ENCODE results near the gene GALNT17. TPM values are rescaled to one million over a fixed set of nuclear protein-coding genes. Genes with fewer than 3 reads are reported as not detected.
A peak's percentile ranks its signal among the peaks of the same experiment; 100 is the strongest.

Gene GALNT17
- polyA plus RNA-seq, 2 of the 4 experiments (the other 2 are of a cell fraction) = not detected

- Histone ChIP-seq H3K9me3 (peaks cover 2% of the 10 kb centered on the region; the same call in 1 of the 3 replicates), H3K4me1 (no peaks in the 10 kb centered on the region), H3K27ac (no peak overlapping the region), H3K4me2 (no peak overlapping the region), H3K4me3 (no peak overlapping the region)
- DNase-seq (ENCODE audit: low read depth in 1 of 2, low spot score in 1 of 2) = no peak
- FAIRE-seq = no peak
- ChIA-PET POLR2A (no interaction called here), CTCF (interaction anchor here (1.1 kb wide), 1 partner anchor 327 kb away, joined by 3 read pairs; no protein-coding TSS in a partner anchor)
- TF ChIP-seq MAFK (IDR thresholded peaks at IDR 0.05; ENCODE audit: partially characterized antibody) (peak; percentile 88), ZFP36 (IDR thresholded peaks at IDR 0.05; ENCODE audit: borderline replicate concordance, partially characterized antibody) (no peak)
- TF ChIP-seq, protein P1, sequence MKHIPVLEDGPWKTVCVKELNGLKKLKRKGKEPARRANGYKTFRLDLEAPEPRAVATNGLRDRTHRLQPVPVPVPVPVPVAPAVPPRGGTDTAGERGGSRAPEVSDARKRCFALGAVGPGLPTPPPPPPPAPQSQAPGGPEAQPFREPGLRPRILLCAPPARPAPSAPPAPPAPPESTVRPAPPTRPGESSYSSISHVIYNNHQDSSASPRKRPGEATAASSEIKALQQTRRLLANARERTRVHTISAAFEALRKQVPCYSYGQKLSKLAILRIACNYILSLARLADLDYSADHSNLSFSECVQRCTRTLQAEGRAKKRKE (CRISPR knock-in tag; IDR thresholded peaks at IDR 0.05; ENCODE audit: low read depth) = no peak
- ATAC-seq = no peak
- WGBS (ENCODE audit: missing lambda C conversion rate) = 3% methylated on average over 3 of the region's 3 CpGs
Measured at GRCh38 chr7:71409550-71410157, 277.7 kb downstream of the GALNT17 start.

DNA sequence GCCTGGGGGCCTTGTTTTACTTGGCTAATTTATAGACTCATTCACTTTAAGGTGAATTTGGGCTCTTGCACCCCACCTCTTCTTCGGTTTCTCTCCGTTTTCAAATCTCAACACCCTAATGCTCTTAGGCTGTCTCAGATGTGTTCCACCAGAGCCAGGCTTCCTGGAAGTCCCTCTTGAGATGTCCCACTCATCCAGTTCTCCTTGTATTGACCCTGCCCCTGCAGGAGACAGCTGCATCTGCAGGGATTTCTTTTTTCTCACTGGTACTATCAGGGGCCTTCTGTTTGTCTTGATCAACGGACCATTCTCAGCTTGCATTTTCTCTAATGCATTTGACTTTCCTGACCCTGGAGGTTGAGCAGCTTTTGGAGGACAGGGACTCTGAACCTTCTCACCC, 279.5 kb downstream of the GALNT17 start:
- FAIRE-seq (no peak), ATAC-seq (no peak), DNase-seq (ENCODE audit: low read depth in 1 of 2, low spot score in 1 of 2) (no peak)
- H3K27ac ChIP-seq = no peak overlapping the region
- CTCF ChIA-PET = interaction anchor here (0.6 to 1.4 kb wide), 2 partner anchors 66 to 324 kb away, joined by 3 to 4 read pairs; no protein-coding TSS in a partner anchor
- TF ChIP-seq ZC3H11A (IDR thresholded peaks at IDR 0.05) = no peak
- TF ChIP-seq ZFP36 (IDR thresholded peaks at IDR 0.05; ENCODE audit: borderline replicate concordance, partially characterized antibody) = no peak
- TF ChIP-seq JUN (IDR thresholded peaks at IDR 0.05) = no peak
- no peak for TF ChIP-seq CEBPB (IDR thresholded peaks at IDR 0.05)
- TF ChIP-seq PBX3 (IDR thresholded peaks at IDR 0.05) = no peak
- TF ChIP-seq NFE2L2 (conservative IDR thresholded peaks at IDR 0.05; ENCODE audit: low read length) = no peak
- no peak for TF ChIP-seq HDAC2 (IDR thresholded peaks at IDR 0.05)
- TF ChIP-seq MAFK (IDR thresholded peaks at IDR 0.05; ENCODE audit: partially characterized antibody) = no peak
- TF ChIP-seq CBX2 (IDR thresholded peaks at IDR 0.05; ENCODE audit: borderline replicate concordance, low read depth) = no peak
- TF ChIP-seq, protein P2, sequence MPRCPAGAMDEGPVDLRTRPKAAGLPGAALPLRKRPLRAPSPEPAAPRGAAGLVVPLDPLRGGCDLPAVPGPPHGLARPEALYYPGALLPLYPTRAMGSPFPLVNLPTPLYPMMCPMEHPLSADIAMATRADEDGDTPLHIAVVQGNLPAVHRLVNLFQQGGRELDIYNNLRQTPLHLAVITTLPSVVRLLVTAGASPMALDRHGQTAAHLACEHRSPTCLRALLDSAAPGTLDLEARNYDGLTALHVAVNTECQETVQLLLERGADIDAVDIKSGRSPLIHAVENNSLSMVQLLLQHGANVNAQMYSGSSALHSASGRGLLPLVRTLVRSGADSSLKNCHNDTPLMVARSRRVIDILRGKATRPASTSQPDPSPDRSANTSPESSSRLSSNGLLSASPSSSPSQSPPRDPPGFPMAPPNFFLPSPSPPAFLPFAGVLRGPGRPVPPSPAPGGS (IDR thresholded peaks at IDR 0.05) = no peak
- TF ChIP-seq RARB (CRISPR knock-in tag; IDR thresholded peaks at IDR 0.05) = no peak
- H3K4me2 ChIP-seq = no peak overlapping the region
- WGBS (ENCODE audit: missing lambda C conversion rate) = 13% methylated on average over 3 of the region's 3 CpGs
- H3K4me3 ChIP-seq = no peak overlapping the region
- no peaks in the 10 kb centered on the region for H3K4me1 ChIP-seq
- H3K9me3 ChIP-seq = peaks cover 2% of the 10 kb centered on the region; the same call in 1 of the 3 replicates
- POLR2A ChIA-PET = no interaction called here

DNA sequence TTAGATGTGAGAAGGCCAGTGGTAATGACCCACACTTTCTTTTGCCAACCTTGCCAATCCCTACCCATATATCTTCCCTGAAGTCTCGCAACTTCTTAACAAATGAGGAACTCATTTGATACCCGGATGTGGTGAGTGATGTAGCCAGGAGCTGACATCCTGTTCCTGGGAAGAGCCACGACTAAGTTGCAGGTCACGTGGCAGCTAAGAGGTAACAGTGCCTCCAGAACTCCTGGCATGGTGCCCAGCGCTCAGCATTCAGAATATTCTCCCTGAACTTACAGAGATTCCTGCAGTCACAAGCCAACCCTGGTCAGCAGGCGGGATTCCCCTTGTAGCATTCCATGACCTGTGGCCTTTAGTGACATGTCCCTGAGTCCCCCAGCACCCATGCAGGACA, 282.5 kb downstream of the GALNT17 start:
- no peak overlapping the region for H3K4me3 ChIP-seq
- ChIA-PET POLR2A (no interaction called here), CTCF (no interaction called here)
- WGBS (ENCODE audit: missing lambda C conversion rate) = 10% methylated on average over 6 of the region's 6 CpGs
- peaks cover 2% of the 10 kb centered on the region; the same call in 1 of the 3 replicates for H3K9me3 ChIP-seq
- no peak overlapping the region for H3K27ac ChIP-seq
- DNase-seq (ENCODE audit: low read depth in 1 of 2, low spot score in 1 of 2) (no peak), FAIRE-seq (no peak), ATAC-seq (no peak)
- H3K4me1 ChIP-seq = no peaks in the 10 kb centered on the region
- no peak overlapping the region for H3K4me2 ChIP-seq
- no peak for TF ChIP-seq NPAS2 (CRISPR knock-in tag; IDR thresholded peaks at IDR 0.05; ENCODE audit: borderline replicate concordance)
- no peak for TF ChIP-seq SREBF2 (IDR thresholded peaks at IDR 0.05)
- no peak for TF ChIP-seq KDM5A (IDR thresholded peaks at IDR 0.05)
- TF ChIP-seq CHD4 (IDR thresholded peaks at IDR 0.05; ENCODE audit: borderline replicate concordance) = no peak
- TF ChIP-seq EP300 (IDR thresholded peaks at IDR 0.05) = no peak
- TF ChIP-seq, protein P1 (CRISPR knock-in tag; IDR thresholded peaks at IDR 0.05; ENCODE audit: low read depth) = no peak
- no peak for TF ChIP-seq HEYL (CRISPR knock-in tag; IDR thresholded peaks at IDR 0.05)
- TF ChIP-seq RFX5 (IDR thresholded peaks at IDR 0.05) = no peak
- TF ChIP-seq CTCF (IDR thresholded peaks at IDR 0.05) = no peak
- TF ChIP-seq ZNF302 (CRISPR knock-in tag; IDR thresholded peaks at IDR 0.05) = no peak
- no peak for TF ChIP-seq HES2 (IDR thresholded peaks at IDR 0.05)
- TF ChIP-seq HOXB5 (CRISPR knock-in tag; IDR thresholded peaks at IDR 0.05) = no peak
- TF ChIP-seq RAD21 (conservative IDR thresholded peaks at IDR 0.05 in 1 of 2, IDR thresholded peaks at IDR 0.05 in 1 of 2) = no peak
